Choroid plexus epithelial cell (primary cell): ENCODE data around the gene NFE2L1.
"Not testable (repeated sequence)": the region's sequence is repeated elsewhere in the genome, so short reads cannot be mapped to it uniquely, and the experiment has no call there.

Source experiments
- DNase-seq: peaks from one replicate; pipeline ENCODE4 v3.0.0-alpha.2; 2010; ENCODE audit warnings: low read depth
- H3K4me3 ChIP-seq: 2 replicates; pipeline ENCODE4 v1.5.1; 2011; ENCODE audit warnings: low read depth, mild to moderate bottlenecking, control low read depth, low read length, moderate library complexity
- CTCF ChIP-seq: conservative IDR thresholded peaks from 2 replicates; pipeline ENCODE4 v1.5.1; 2011; ENCODE audit warnings: low read depth, mild to moderate bottlenecking, control low read depth, inconsistent platforms, low read length, moderate library complexity

Gene NFE2L1

GRCh38 chr17:48012654-48013053 lies 35.5 kb upstream of the NFE2L1 start:
- peak overlapping the region; percentile 47 for H3K4me3 ChIP-seq
- DNase-seq = no peak
- no peak for TF ChIP-seq CTCF

GRCh38 chr17:48013876-48014594 lies 34.1 kb upstream of the NFE2L1 start:
- TF ChIP-seq CTCF = no peak
- DNase-seq = no peak
- H3K4me3 ChIP-seq = no peak overlapping the region

- no peak for TF ChIP-seq CTCF
- no peak for DNase-seq
- no peak overlapping the region for H3K4me3 ChIP-seq
Observed at GRCh38 chr17:48014595-48015111, 33.5 kb upstream of the NFE2L1 start.

DNA sequence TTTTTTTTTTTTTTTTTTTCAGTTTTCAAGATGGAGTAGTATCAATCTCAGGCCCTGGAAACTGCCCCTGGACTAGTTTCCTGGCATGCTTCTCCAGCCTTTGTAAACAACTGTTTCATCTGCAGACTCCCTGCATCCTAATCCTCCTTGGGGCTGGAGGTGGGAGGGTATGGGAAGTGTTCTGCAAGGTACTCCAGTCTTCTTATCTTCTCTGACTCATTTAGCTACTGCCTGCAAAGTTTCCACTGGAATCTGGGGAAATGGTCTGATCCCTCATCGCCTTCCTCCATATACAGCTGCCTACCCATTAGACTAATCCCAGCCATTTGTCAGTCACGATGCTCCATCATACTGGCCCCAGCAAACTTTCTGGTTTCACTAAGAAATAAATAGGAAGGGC lies 32.0 kb upstream of the NFE2L1 start:
- DNase-seq = no peak

DNA sequence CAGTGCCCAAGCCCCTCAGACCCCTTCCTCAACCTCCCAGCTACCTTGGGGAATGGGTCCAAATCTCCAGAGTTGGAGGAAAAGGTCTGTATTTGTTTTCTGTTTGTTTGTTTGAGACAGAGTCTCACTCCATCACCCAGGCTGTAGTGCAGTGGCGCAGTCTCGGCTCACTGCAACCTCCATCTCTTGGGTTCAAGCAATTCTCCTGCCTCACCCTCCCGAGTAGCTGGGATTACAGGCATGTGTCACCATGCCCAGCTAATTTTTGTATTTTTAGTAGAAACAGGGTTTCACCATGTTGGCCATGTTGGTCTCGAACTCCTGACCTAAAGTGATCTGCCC lies 30.4 kb upstream of the NFE2L1 start:
- H3K4me3 ChIP-seq, DNase-seq: not testable (repeated sequence)

More for the DNA sequence above, 32.0 kb upstream of the NFE2L1 start:
- TF ChIP-seq CTCF = no peak
- H3K4me3 ChIP-seq = no peak overlapping the region

DNA sequence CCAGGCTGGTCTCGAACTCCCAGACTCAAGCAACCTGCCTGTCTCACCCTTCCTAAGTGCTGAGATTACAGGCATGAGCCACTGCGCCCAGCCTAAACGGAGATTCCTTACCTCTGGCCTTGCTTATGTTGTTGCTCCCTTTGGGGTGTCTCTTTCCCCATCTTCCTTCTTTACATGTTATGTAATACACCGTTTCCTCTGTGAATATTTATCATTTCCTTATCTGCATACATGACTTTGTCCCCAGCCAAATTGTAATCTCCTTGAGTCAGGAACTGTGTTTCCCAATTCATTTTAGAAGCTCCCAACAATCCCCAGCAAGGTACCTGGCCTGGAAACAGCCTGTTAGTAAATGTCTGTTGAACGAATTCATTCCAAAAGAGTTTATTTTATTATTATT lies 26.2 kb upstream of the NFE2L1 start:
- no peak for TF ChIP-seq CTCF
- no peak overlapping the region for H3K4me3 ChIP-seq
- DNase-seq = no peak

DNA sequence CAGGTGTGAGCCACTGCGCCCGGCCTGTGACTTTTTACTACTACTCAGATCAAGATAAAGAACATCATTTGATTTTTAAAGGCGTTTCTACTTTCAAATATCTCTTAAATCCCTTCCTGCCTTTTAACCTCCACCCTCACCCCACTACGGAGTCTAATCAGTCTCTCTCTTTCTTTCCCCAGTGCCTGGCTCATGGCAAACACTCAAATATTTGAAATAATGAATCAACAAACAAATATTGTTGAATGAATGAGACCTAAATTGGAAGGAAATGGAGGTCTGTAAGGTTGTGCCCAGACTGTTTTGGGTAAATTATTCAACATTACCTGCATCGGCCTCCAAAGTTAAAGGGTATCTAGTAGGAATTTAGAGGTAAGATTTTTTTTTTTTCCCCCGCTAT lies 25.3 kb upstream of the NFE2L1 start:
- TF ChIP-seq CTCF = no peak
- H3K4me3 ChIP-seq = no peak overlapping the region
- no peak for DNase-seq
